K562 (cell line): ENCODE results near the gene MFAP2. TPM values are rescaled to one million over a fixed set of nuclear protein-coding genes. Genes with fewer than 3 reads are reported as not detected.

ENCODE experiments used
- ATAC-seq: fragments of 200-7000 bp; cut with Tn5 transposase; 3 replicates; pipeline ENCODE4 v1.9.1; 2020; ENCODE audit warnings: moderate library complexity
- BruUV-seq: library from RNA; stranded (reverse); fragments of 400-500 nt; replicated peaks from 2 replicates; lab custom pipeline; 2021; lab: Mats Ljungman, UMichigan
- CTCF ChIA-PET: fragments of 300-600 bp; formaldehyde crosslinking; extraction: SDS; loops from one replicate; lab custom pipeline; 2021; ENCODE audit warnings: low intra/inter-chr PET ratio; lab: Yijun Ruan, JAX
- POLR2A ChIA-PET: fragments of 300-600, 350-650 bp; sonication (Branson Sonifier 250); formaldehyde crosslinking; extraction: SDS; loops from one replicate; lab custom pipeline; 2021; ENCODE audit warnings: antibody characterized with exemption, inconsistent platforms; lab: Yijun Ruan, JAX
- DNase-seq, 4 experiments: peaks; one replicate each; pipeline versions ENCODE4 v3.0.0 to v3.0.0-alpha.2; 2011 to 2018; ENCODE audit warnings: low spot score in 3 of 4, mixed read lengths in 3 of 4; ENCODE audit errors: extremely low read depth in 1 of 4
- FAIRE-seq: peaks from 2 replicates; lab custom pipeline; 2011; peaks lifted over from hg19 to GRCh38; lab: Jason Lieb, UNC
- H2AFZ ChIP-seq: 2 replicates; pipeline ENCODE4 v1.6.0; 2011; ENCODE audit warnings: low read depth, low read length, control low read depth, inconsistent platforms
- H3K27ac ChIP-seq: fragments of 200-600 bp; 3 replicates; pipeline ENCODE4 v1.8.0; 2011; ENCODE audit warnings: low read depth, mild to moderate bottlenecking, control low read depth, inconsistent platforms, low read length, moderate library complexity, mixed read lengths; ENCODE audit errors: extremely low read depth
- H3K27me3 ChIP-seq, 2 experiments: fragments of 300-600 bp in 1 of 2; 2 replicates in 1 of 2; 3 replicates in 1 of 2; pipeline versions ENCODE4 v1.6.0 to v1.8.0; 2011; ENCODE audit warnings: inconsistent platforms in 2 of 2, low read length in 2 of 2, mild to moderate bottlenecking in 1 of 2, mixed read lengths in 1 of 2, moderate library complexity in 1 of 2; ENCODE audit not compliant: control insufficient read depth in 2 of 2, insufficient read depth in 2 of 2
- H3K36me3 ChIP-seq: fragments of 300-600 bp; 3 replicates; pipeline ENCODE4 v1.8.0; 2011; ENCODE audit warnings: mild to moderate bottlenecking, low read length, inconsistent platforms; ENCODE audit not compliant: control insufficient read depth, insufficient read depth
- H3K4me1 ChIP-seq, 2 experiments: fragments of 200-600 bp in 1 of 2; replicated peaks in 1 of 2; 2 replicates in 1 of 2; 3 replicates in 1 of 2; pipeline versions ENCODE4 v1.5.1 to v1.8.0; 2011; ENCODE audit warnings: inconsistent platforms in 2 of 2, low read length in 2 of 2, mild to moderate bottlenecking in 1 of 2, mixed read lengths in 1 of 2, moderate library complexity in 1 of 2; ENCODE audit not compliant: control insufficient read depth in 2 of 2, insufficient read depth in 2 of 2
- H3K4me2 ChIP-seq: 2 replicates; pipeline ENCODE4 v1.6.1; 2011; ENCODE audit warnings: low read length, control low read depth, inconsistent platforms, mixed read lengths; ENCODE audit not compliant: insufficient read depth
- H3K4me3 ChIP-seq: fragments of 200-600 bp; sonication (generic), shearing (Covaris generic); 2 replicates; pipeline ENCODE4 v1.5.1; 2016; ENCODE audit warnings: control low read depth, inconsistent platforms
- H3K79me2 ChIP-seq: fragments of 200-600 bp; 3 replicates; pipeline ENCODE4 v1.8.0; 2011; ENCODE audit warnings: low read length, inconsistent platforms; ENCODE audit not compliant: control insufficient read depth, insufficient read depth
- H3K9ac ChIP-seq, 2 experiments: 2 replicates each; pipeline versions ENCODE4 v1.6.0 to v1.6.1; 2011; ENCODE audit warnings: low read depth in 2 of 2, low read length in 2 of 2, control low read depth in 1 of 2, inconsistent platforms in 1 of 2, mild to moderate bottlenecking in 1 of 2, mixed read lengths in 1 of 2; ENCODE audit not compliant: insufficient read depth in 1 of 2
- H3K9me1 ChIP-seq: one replicate; pipeline ENCODE4 v1.6.0; 2011; ENCODE audit warnings: inconsistent platforms, mild to moderate bottlenecking, low read length, moderate library complexity; ENCODE audit not compliant: control insufficient read depth, insufficient read depth
- H3K9me3 ChIP-seq: replicated peaks from 2 replicates; pipeline ENCODE4 v1.5.1; 2011; ENCODE audit warnings: low read depth, low read length, inconsistent platforms; ENCODE audit not compliant: control insufficient read depth, insufficient read depth
- H4K20me1 ChIP-seq: replicated peaks from 2 replicates; pipeline ENCODE4 v1.6.1; 2011; ENCODE audit warnings: low read length, inconsistent platforms, mixed read lengths; ENCODE audit not compliant: control insufficient read depth, insufficient read depth
- BHLHE40 ChIP-seq: IDR thresholded peaks from 2 replicates; pipeline ENCODE4 v1.6.1; 2011; ENCODE audit warnings: low read length, improper control_type of control experiment
- BRF1 ChIP-seq: IDR thresholded peaks from 3 replicates; pipeline ENCODE4 v1.6.1; 2011; ENCODE audit warnings: borderline replicate concordance, mild to moderate bottlenecking; ENCODE audit not compliant: insufficient read length; ENCODE audit errors: extremely low read depth
- CBX1 ChIP-seq: sonication (generic); IDR thresholded peaks from 2 replicates; pipeline ENCODE4 v1.6.1; 2016; ENCODE audit warnings: antibody characterized with exemption, low read depth, mild to moderate bottlenecking
- HEY1 ChIP-seq: fragments of 250-450 bp; sonication (Bioruptor Pico); IDR thresholded peaks from 2 replicates; pipeline ENCODE4 v1.5.0; 2020; ENCODE audit warnings: mild to moderate bottlenecking, moderate library complexity, borderline replicate concordance
- POLR3G ChIP-seq: IDR thresholded peaks from 2 replicates; pipeline ENCODE4 v1.6.1; 2011; ENCODE audit not compliant: insufficient read length, insufficient replicate concordance; ENCODE audit errors: extremely low read depth
- TAL1 ChIP-seq: fragments of 450-650 bp; IDR thresholded peaks from 2 replicates; pipeline ENCODE4 v1.6.1; 2016; ENCODE audit warnings: mild to moderate bottlenecking
- TBP ChIP-seq: optimal IDR thresholded peaks from 2 replicates; pipeline ENCODE3; 2011; ENCODE audit warnings: low read depth, low read length, improper control_type of control experiment
- TCF7L2 ChIP-seq: fragments of 150-350 bp; IDR thresholded peaks from 2 replicates; pipeline ENCODE4 v1.6.1; 2016; ENCODE audit warnings: low read depth, mild to moderate bottlenecking, low read length, moderate library complexity
- XRCC4 ChIP-seq: IDR thresholded peaks from one replicate; pipeline ENCODE4 v1.6.1; 2011; ENCODE audit not compliant: insufficient read depth, insufficient read length; ENCODE audit errors: extremely low read depth
- ZNF184 ChIP-seq: sonication (generic); formaldehyde crosslinking; IDR thresholded peaks from 2 replicates; pipeline ENCODE4 v1.5.0; 2020; ENCODE audit warnings: missing genetic modification reagents
- ZNF436 ChIP-seq: fragments of 250-450, 450-650 bp; sonication (Bioruptor Pico); formaldehyde crosslinking; IDR thresholded peaks from 2 replicates; pipeline ENCODE4 v1.7.0; 2020; ENCODE audit warnings: mild to moderate bottlenecking
- WGBS: fragments of 100-300 bp; shearing (Covaris generic); methylation state at CpG from one replicate; pipeline ENCODE4 v1.1.6; 2016; ENCODE audit warnings: low coverage, mixed read lengths; ENCODE audit not compliant: insufficient coverage; ENCODE audit errors: missing lambda C conversion rate; 5-methylcytosine and 5-hydroxymethylcytosine counted together
- in situ Hi-C: fragments of 300-500 bp; cut with MboI; formaldehyde crosslinking; loops from 4 replicates; pipeline ENCODE4 v1.15.0; 2018; ENCODE audit warnings: inconsistent platforms, mixed read lengths
- intact Hi-C: fragments of 100-400 bp; cut with micrococcal nuclease; formaldehyde crosslinking; loops from 2 replicates; pipeline ENCODE4 v1.14.2; 2022
- polyA plus RNA-seq, 8 experiments: library from polyadenylated mRNA; depleted of rRNA in 4 of 8; stranded (reverse) in 5 of 8; unstranded in 3 of 8; fragments of >200 nt; fragmentation: Nextera tagmentation in 2 of 8; fragmentation: Illumina TruSeq in 1 of 8; extraction: Ambion mirVana in 2 of 8; extraction: Trizol in 1 of 8; gene quantifications; 2 replicates each; pipeline versions ENCODE4 v1.2.1 to v1.2.3, GENCODE V29; 2011 to 2014; ENCODE audit warnings: inconsistent platforms in 1 of 8, missing spikeins in 1 of 8
- total RNA-seq, 7 experiments: library from RNA; depleted of rRNA in 6 of 7; stranded (reverse); fragments of >200 nt in 6 of 7; fragmentation: Illumina TruSeq in 2 of 7; extraction: Trizol in 2 of 7; gene quantifications; 2 replicates each; pipeline versions ENCODE4 v1.2.1 to v1.2.3, GENCODE V29; 2011 to 2021; ENCODE audit warnings: low replicate concordance in 1 of 7
- TF ChIP-seq, protein P1 (sequence below): fragments of 250-450 bp; sonication (Bioruptor Pico); IDR thresholded peaks from 2 replicates; pipeline ENCODE4 v1.8.0; 2022; ENCODE audit warnings: inconsistent platforms, mild to moderate bottlenecking, moderate library complexity, borderline replicate concordance
- TF ChIP-seq, protein P2 (sequence below): IDR thresholded peaks from 3 replicates; pipeline ENCODE4 v1.6.1; 2011; ENCODE audit warnings: borderline replicate concordance, mild to moderate bottlenecking; ENCODE audit not compliant: insufficient read length, insufficient read depth
- TF ChIP-seq, protein P3 (sequence below): conservative IDR thresholded peaks from 2 replicates; pipeline ENCODE4 v1.6.1; 2011; ENCODE audit warnings: low read depth, mild to moderate bottlenecking, low read length; ENCODE audit not compliant: control insufficient read depth
- TF ChIP-seq, protein P4 (sequence below): fragments of 250-450 bp; sonication (Bioruptor Pico); IDR thresholded peaks from 2 replicates; pipeline ENCODE4 v1.5.0; 2021; ENCODE audit warnings: mild to moderate bottlenecking, moderate library complexity

MFAP2 gene
- total and polyA plus RNA-seq, 9 of the 15 experiments (the other 6 are each of a cell fraction or from before 2014, with no cell fraction given) = not detected

DNA sequence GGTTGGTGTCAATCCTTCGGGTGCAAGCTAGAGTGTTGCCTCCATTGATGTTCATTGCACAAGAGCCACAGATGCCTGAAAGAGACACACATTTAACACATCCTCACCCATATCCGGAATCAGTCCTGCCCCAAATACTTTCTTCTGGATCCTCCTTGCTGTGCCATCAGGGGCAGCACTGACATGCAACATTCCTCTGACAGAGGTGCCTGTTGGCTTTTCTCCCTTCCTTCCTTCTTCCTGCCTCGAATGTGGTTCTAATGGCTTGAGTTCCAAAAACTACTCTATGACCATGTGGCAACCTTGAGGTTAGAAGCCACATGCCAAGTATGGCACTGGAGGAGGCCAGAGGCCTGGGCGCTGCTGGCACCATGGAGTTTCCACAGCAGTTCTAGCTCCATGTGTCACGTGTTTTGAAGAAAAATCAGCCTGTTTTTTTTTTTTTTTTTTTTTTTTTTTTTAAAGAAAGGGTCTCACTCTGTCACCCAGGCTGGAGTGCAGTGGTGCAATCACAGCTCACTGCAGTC, 48.3 kb upstream of the MFAP2 start:
- WGBS = 86% methylated on average over 5 of the region's 5 CpGs
- TF ChIP-seq BRF1 (no peak), TCF7L2 (no peak), BHLHE40 (no peak), ZNF184 (CRISPR knock-in tag) (no peak), XRCC4 (no peak), CBX1 (no peak), HEY1 (CRISPR knock-in tag) (no peak), ZNF436 (CRISPR knock-in tag) (no peak), TAL1 (no peak), TBP (no peak), POLR3G (no peak)
- TF ChIP-seq, protein P1, sequence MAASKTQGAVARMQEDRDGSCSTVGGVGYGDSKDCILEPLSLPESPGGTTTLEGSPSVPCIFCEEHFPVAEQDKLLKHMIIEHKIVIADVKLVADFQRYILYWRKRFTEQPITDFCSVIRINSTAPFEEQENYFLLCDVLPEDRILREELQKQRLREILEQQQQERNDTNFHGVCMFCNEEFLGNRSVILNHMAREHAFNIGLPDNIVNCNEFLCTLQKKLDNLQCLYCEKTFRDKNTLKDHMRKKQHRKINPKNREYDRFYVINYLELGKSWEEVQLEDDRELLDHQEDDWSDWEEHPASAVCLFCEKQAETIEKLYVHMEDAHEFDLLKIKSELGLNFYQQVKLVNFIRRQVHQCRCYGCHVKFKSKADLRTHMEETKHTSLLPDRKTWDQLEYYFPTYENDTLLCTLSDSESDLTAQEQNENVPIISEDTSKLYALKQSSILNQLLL (CRISPR knock-in tag) = no peak
- TF ChIP-seq, protein P2, sequence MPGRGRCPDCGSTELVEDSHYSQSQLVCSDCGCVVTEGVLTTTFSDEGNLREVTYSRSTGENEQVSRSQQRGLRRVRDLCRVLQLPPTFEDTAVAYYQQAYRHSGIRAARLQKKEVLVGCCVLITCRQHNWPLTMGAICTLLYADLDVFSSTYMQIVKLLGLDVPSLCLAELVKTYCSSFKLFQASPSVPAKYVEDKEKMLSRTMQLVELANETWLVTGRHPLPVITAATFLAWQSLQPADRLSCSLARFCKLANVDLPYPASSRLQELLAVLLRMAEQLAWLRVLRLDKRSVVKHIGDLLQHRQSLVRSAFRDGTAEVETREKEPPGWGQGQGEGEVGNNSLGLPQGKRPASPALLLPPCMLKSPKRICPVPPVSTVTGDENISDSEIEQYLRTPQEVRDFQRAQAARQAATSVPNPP = no peak
- TF ChIP-seq, protein P3, sequence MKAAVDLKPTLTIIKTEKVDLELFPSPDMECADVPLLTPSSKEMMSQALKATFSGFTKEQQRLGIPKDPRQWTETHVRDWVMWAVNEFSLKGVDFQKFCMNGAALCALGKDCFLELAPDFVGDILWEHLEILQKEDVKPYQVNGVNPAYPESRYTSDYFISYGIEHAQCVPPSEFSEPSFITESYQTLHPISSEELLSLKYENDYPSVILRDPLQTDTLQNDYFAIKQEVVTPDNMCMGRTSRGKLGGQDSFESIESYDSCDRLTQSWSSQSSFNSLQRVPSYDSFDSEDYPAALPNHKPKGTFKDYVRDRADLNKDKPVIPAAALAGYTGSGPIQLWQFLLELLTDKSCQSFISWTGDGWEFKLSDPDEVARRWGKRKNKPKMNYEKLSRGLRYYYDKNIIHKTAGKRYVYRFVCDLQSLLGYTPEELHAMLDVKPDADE = no peak
- TF ChIP-seq, protein P4, sequence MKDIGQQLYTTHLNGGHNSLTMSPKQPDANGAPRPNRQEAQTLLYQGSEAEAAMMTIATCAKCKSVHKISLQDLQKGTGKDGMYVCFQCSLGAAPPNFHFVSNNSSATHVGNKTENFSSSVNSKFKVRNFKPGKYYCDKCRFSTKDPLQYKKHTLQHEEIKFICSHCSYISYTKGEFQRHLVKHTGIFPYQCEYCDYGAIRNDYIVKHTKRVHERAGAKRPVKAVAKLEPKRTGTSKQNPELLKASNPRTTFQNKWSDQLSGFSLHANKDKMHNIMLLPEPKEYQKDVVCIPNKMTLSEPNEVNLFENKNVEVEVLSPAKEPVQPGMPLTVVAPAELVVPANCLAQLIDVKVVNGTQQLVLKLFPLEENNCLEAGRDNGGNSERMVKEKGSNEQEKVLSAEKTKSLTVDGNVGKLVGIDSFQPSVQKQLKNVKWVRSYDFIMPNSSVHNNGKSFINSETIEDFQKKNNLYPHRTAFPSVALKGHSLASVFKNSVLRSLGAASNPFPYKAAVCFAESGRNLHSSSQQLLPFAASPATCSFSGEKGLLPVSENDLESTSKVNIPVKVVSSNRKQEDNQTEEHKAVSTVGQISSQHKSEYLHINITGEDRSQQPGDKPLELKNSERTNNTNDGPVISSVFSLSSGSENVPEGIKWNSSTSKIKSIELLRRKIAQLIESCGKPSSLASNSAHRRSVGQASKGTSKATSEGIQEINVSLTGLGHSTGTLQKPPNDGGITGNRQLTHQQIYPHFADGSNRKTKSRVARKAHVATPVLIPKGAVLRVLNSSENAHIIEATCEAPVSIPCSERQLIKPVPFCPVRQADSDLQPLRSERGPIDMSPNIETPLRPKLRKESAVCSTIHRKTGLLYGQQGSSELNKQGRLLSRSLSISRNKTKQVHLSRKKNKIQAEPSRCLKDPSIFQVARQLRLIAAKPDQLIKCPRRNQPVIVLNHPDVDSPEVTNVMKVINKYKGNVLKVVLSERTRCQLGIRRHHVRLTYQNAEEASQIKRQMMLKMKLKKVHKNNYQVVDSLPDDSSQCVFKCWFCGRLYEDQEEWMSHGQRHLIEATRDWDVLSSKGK = no peak
- Histone ChIP-seq H3K4me1 (no peaks in the 10 kb centered on the region), H3K36me3 (peaks cover 94% of the 10 kb centered on the region), H3K4me3 (no peak overlapping the region), H3K9me1 (no peaks in the 10 kb centered on the region), H3K4me2 (no peak overlapping the region), H3K9ac (no peak overlapping the region), H3K27ac (no peak overlapping the region), H3K9me3 (no peaks in the 10 kb centered on the region), H4K20me1 (no peaks in the 10 kb centered on the region), H2AFZ (no peak overlapping the region), H3K27me3 (no peaks in the 10 kb centered on the region), H3K79me2 (no peaks in the 10 kb centered on the region)
- DNase-seq = no peak
- ChIA-PET POLR2A (interaction anchor here (0.6 to 2.3 kb wide), 6 partner anchors 9 to 123 kb away, joined by 3 to 9 read pairs (median 4); no protein-coding TSS in a partner anchor), CTCF (no interaction called here)
- ATAC-seq = no peak
- intact Hi-C loops = no loop called here
- BruUV-seq = no TSS peak
- FAIRE-seq = no peak
- in situ Hi-C loops = loop anchor here (25.0 kb wide), 1 partner anchor 441 kb away; no protein-coding TSS in a partner anchor
